Femur (tissue), 1 donor: ENCODE measurements around the gene HMCES.
A peak's percentile ranks its signal among the peaks of the same experiment; 100 is the strongest.
"Not testable (repeated sequence)": the region's sequence is repeated elsewhere in the genome, so short reads cannot be mapped to it uniquely, and the experiment has no call there.

Source experiments
- DNase-seq: peaks from one replicate; pipeline ENCODE4 v3.0.0-alpha.2; 2017

HMCES gene

GRCh38 chr3:129323651-129324294, 45.1 kb downstream of the HMCES start:
- no peak for DNase-seq

- DNase-seq: no peak
These were observed 46.2 kb downstream of the HMCES start for GRCh38 chr3:129324855-129325254.

- DNase-seq: no peak
These were observed 46.7 kb downstream of the HMCES start for GRCh38 chr3:129325383-129325782.

GRCh38 chr3:129326138-129326537, 47.5 kb downstream of the HMCES start:
- DNase-seq: no peak

GRCh38 chr3:129326595-129326994, 47.9 kb downstream of the HMCES start:
- no peak for DNase-seq

GRCh38 chr3:129327510-129327909, 48.8 kb downstream of the HMCES start:
- DNase-seq: no peak

GRCh38 chr3:129329858-129330257, 51.2 kb downstream of the HMCES start:
- DNase-seq: no peak

- DNase-seq: no peak
These were observed 51.7 kb downstream of the HMCES start for GRCh38 chr3:129330409-129330808.

- DNase-seq: no peak
These were observed 55.2 kb downstream of the HMCES start for GRCh38 chr3:129333891-129334290.

GRCh38 chr3:129336093-129336706, 57.5 kb downstream of the HMCES start:
- no peak for DNase-seq

- DNase-seq: not testable (repeated sequence)
These were observed 59.0 kb downstream of the HMCES start for GRCh38 chr3:129337719-129338118.

GRCh38 chr3:129339186-129339585, 60.5 kb downstream of the HMCES start:
- DNase-seq: not testable (repeated sequence)

GRCh38 chr3:129339833-129340232, 61.2 kb downstream of the HMCES start:
- DNase-seq: not testable (repeated sequence)

- DNase-seq: no peak
These were observed 62.9 kb downstream of the HMCES start for GRCh38 chr3:129341331-129342141.

GRCh38 chr3:129343643-129344360, 65.1 kb downstream of the HMCES start:
- peak; percentile 51 for DNase-seq

- no peak for DNase-seq
These were observed 66.0 kb downstream of the HMCES start for GRCh38 chr3:129344540-129345220.

GRCh38 chr3:129345281-129345680, 66.6 kb downstream of the HMCES start:
- DNase-seq: no peak

GRCh38 chr3:129345971-129346370, 67.3 kb downstream of the HMCES start:
- peak; percentile 55 for DNase-seq

- DNase-seq: no peak
These were observed 68.2 kb downstream of the HMCES start for GRCh38 chr3:129346695-129347457.

GRCh38 chr3:129347458-129347845, 68.8 kb downstream of the HMCES start:
- no peak for DNase-seq

GRCh38 chr3:129348734-129349133, 70.1 kb downstream of the HMCES start:
- no peak for DNase-seq

- DNase-seq: not testable (repeated sequence)
These were observed 70.5 kb downstream of the HMCES start for GRCh38 chr3:129349169-129349568.
